Stimulated activated CD8-positive, alpha-beta memory T cell treated with anti-CD3 and anti-CD28 coated beads, Interleukin-12 subunit alpha, Interleukin-12 subunit beta, amount 100 ng/mL, for 24 hours (primary cell): ENCODE measurements around the gene SLC10A3.

Source experiments
- DNase-seq: peaks from one replicate; pipeline ENCODE4 v3.0.0-alpha.2; 2020; ENCODE audit errors: extremely low read depth

SLC10A3 gene

GRCh38 chrX:154465601-154466000, 24.8 kb downstream of the SLC10A3 start:
- DNase-seq = no peak

DNA sequence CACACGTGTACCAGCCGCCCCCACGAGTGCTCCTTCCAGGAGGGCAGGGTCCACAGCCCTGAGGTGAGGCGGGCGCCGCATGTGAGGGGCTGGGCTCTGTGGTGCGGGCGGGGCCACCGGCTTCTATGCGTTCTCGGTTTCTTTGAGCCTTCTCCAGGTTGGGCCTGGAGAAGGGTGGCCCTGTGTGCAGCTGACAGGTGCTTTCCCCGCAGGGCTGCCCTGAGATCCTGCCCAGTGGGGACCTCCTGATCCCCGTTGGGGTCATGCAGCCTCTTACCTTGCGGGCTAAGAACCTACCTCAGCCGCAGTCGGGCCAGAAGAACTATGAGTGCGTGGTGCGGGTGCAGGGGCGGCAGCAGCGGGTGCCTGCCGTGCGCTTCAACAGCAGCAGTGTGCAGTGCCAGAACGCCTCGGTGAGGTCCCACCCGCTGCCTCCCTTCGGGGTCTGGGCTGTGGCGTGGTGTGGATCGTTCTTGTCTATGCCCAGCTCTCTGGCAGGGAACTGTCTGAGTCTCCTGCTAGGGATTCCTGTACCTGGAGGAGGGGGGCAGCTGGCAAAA, 25.5 kb downstream of the SLC10A3 start:
- no peak for DNase-seq

DNA sequence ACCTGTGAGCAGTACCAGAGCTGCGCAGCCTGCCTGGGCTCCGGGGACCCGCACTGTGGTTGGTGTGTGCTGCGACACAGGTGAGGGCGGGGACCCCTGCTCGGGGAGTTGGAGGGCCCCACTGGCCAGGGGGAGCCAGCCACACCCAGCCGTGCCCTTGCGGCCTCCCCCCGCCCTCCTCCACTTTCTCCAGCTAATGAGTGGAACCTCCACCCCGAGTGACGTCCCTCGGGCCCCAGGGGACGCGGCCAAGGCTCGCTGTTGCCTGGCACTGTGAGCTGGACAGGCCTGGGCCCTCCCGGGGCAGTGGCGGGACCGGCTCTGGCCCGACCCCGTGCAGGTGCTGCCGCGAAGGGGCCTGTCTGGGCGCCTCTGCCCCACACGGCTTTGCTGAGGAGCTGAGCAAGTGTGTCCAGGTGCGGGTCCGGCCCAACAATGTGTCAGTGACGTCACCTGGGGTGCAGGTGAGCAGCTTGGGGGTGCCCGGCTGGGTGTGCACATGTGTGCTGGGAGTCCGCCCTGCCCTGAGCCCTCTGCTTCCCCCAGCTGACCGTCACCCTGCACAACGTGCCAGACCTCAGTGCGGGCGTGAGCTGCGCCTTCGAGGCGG, 26.7 kb downstream of the SLC10A3 start:
- no peak for DNase-seq

DNA sequence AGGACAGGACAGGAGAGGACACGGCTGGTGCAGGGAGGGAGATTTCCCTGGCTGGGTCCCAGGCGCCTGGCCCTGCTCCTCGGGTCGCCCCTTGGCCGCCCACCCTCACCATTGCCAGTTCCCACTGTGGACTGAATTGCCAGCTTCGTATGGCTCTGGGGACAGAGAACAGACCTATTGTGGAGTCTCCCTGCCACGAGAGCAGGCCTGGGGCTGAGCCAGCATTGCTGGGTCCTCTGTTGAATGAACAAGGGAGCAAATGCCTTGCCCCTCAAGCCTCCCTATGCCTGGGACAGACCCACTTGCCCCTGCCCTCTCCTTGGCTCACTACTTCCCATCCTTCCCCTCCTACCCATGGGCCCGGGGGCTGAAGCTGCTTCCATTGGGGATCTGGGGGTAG, 28.0 kb downstream of the SLC10A3 start:
- DNase-seq = no peak

GRCh38 chrX:154460326-154460725, 30.1 kb downstream of the SLC10A3 start:
- DNase-seq = no peak

DNA sequence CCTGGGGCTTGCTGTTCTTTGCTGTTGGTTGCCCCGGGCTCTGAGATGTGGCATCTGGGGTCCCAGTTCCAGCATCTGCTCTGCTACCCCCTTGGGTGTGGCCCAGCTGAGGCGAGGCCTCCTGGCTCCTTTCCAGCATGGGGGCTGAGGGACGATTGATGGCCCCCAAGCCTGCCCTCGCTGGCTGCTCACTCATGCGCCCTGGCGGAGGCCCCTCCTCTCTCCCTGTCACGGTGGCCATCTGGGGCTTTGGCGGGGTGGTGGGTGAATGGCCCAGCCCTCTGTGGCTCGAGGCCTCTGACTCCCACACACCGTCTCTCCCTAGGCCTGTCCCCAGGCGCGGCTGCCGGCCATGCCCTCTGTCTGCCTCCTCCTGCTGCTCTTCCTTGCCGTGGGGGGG, 30.6 kb downstream of the SLC10A3 start:
- no peak for DNase-seq

GRCh38 chrX:154458954-154459778, 31.3 kb downstream of the SLC10A3 start:
- no peak for DNase-seq

DNA sequence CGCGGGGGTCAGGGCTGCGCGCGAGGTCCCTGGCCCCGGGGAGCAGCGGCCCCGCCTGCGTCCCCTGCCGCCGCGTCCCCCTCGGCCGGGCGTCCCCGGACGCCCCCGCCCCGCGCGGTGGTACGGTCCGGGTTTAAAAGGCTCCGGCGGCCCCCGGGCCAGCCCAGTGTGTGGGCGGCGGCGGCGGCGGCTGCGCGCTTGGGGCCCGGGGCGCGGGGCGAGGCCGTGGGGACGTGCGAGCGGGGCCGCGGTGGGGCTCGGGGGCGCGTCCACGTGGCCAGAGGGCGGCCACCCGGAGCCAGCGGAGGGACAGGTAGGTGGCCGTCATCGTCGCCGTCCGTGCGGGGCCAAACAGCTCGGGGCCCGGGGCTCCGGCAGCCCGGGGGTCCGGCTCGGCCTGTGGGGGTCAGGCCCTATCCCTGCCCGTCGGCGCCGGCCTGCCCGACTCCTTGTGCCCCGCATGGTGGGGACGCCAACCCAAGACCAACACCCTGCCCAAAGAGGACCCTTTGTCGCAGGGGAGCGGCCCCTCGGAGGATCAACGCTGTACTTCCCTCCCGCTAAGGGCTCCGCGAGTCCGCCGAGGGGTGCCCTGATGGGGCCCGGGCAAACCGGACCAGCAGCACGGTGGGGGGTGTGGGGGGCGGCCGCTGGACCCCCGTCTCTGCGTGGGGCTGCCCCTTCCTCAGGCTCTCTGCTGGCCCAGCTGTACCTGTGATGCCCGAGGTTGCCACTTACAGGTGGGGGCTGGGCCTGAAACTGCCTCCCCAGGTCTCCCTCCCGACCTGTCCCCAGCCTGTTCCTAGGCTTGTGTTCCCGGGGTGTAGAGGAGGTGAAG, 32.1 kb downstream of the SLC10A3 start, which contains the start of gene PLXNA3:
Gene PLXNA3 (plus strand): TSS at position 166 of the 838 bp plus-strand sequence. CDS start 1,903 bp downstream, outside the sequence.
- no peak for DNase-seq

DNA sequence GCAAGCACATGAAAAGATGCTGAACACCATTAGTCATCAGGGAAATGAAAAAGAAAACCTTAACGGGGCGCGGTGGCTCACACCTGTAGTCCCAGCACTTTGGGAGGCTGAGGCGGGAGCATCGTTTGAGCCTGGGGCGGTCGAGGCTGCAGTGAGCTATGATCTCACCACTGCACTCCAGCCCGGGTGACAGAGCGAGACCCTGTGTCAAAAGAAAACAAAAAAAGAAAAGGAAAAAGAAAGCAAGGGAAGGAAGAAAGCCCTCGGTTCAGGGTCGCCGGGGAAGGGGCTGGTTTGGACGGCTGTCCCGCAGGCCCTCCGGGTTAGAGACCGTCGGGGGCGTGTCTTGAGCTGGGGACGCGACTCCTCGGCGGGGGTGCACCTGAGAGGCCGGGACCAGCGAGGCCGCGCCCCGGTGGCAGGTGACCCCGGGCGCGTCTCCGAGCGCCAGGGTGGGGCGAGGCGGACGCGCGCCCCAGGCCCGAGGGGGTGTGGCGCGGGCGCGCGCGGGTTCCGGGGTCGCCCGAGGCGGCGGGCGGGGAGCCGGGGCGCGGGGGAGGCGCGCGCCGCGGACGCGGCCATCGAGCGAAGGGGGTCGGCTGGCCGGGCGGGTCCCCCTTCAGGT, 32.8 kb downstream of the SLC10A3 start:
- DNase-seq = no peak

DNA sequence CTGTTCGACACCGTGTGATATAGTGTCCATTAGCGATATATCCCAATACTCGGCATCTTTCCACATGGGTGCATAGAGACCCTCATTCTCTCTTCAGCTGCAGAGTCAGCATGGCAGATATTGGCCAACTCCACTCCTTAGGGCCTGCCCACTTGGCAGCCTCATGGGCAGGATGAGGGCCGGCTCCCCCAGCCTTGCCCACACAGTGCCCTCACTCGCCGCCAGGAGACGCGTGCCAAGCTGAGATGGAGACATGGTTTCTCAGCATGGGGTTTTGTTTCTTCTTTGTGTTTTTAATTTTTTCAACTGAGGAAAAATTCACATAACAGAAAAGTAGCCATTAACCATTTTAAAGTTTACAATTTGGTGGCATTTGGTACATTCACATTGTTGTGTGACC, 37.6 kb downstream of the SLC10A3 start:
- no peak for DNase-seq

DNA sequence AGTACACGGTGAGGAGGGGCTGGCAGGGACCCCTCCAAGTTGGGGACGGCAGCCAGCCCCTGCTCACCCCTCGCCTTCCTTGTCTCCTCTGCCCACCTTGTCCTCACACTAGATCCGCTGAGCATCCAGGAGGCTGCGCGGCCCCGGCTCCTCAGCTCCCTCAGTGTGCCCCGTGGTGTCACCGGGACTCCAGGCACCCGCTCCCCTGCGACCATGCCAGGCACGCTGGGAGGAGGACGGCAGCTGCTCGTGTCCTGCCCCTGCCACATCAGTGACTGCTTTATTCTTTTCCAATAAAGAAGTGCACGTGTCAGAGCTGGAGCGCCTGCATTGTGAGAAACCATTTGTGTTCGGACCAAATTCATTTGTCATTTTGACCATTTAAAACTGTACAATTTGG, 40.1 kb downstream of the SLC10A3 start:
- DNase-seq = no peak

GRCh38 chrX:154449618-154450017, 40.8 kb downstream of the SLC10A3 start:
- DNase-seq = no peak

- no peak for DNase-seq
These were observed 41.9 kb downstream of the SLC10A3 start for GRCh38 chrX:154448484-154448883.

DNA sequence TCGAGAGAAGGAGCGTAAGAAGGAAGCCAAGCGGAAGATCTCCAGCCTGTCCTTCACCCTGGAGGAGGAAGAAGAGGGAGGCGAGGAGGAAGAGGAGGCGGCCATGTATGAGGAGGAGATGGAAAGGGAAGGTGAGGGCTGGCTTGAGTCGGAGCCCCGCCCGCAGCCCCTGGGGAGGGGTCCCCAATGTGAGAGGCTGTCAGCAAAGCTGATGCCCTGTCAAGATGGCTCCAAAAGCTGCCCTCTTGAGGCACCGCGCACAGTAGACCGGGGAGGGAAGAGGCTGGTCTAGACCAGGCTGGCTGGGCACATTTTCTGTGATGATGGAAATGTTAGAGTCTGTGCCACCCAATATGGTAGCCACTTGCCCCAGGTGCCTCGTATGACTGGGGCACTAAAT, 44.0 kb downstream of the SLC10A3 start:
- no peak for DNase-seq

DNA sequence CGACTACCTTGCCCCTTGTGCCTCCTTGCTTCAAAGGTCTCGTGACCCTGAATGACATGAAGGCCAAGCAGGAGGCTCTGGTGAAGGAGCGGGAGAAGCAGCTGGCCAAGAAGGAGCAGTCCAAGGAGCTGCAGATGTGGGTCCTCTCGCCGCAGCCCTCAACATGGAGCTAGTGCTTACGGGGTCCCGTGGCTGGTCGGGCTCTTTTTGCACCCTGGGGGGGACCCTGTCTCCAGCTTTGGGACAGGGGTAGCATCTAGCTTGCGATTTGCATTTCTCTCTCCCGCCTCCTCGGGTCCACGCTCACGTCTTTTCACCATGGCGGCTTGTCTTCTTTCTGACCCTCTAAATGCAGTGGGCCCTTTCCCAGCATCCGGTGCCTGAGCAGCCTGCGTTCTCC, 44.7 kb downstream of the SLC10A3 start:
- no peak for DNase-seq

DNA sequence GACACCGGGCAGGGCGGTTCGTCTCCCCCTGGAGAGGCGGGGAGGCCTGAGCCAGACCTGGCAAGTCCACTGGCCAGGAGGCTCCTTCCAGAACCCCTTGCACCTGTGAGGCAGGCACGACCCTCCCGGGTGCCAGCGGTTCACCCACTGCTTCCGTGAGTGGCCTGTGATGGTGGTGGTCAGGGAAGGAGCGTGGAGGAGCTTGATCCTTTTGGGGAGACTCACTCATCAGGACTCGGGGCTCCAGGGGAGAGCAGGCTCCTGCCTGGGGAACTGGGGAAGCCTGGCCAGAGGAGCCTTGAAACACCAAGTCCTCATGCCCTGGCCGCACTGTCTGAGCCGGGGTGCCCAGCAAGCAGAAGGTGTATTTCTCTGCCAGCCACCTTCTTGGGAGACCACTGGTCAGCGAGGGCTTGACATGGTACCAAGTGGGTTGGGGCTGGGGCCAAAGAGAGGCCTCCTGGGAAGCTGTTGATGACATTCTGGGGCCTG, 45.6 kb downstream of the SLC10A3 start:
- no peak for DNase-seq

DNA sequence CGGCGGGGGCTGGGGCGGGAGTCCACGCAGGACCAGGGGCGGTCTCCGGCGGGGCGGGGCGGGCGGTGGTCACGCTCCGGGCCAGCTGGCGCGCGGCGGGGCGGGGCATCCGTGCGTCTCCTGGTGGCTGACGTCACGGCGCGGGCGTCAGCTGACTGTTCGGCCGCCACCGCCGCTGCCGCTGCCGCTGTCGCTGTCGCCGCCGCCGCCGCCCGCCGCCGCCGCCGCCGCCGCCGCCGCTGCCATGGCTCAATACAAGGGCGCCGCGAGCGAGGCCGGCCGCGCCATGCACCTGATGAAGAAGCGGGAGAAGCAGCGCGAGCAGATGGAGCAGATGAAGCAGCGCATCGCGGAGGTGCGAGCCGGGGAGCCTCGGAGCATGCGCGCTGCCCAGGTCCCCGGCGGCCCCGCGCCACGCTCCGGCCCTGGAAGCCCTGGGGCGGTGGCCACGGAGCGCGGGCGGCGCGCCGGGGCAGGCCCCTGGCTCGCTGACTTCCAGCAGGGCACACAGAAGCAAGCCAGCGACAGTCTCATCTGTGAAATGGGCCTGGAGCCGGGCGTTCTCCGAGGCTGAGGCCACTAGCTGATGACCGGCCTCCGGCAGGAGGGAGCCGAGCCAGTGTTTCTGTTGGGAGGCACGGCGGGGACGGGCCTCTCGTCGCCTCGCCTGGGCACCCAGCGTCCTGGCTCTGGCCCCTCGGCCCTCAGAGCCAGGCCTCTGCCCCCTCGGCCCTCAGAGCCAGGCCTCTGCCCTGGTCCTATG, 46.3 kb downstream of the SLC10A3 start, which contains the start of gene FAM50A:
Gene FAM50A (plus strand): TSS at position 150 of the 763 bp plus-strand sequence. CDS start 95 bp downstream, at position 245.
- DNase-seq = no peak

DNA sequence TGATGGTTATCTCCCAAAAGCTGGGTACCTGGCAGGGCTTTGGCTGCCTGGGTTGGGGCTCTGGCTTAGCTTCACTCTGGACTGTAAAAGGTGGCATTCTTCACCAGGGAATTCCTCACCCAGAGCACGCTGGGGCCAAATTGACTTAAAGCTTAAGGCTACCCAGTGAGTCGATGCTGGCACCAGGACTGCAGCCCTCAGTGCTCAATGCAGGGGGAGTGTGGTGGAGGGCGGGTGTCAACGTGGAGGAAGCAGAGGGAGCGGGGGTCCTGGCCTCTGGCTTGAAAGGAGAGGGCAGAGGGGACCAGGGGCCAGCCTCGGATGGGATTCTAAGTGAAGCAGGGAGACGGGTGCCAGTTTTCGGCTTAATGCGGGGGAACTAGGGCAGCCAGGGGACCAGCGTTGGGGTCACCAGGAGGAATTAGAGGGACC, 46.9 kb downstream of the SLC10A3 start:
- DNase-seq = no peak

DNA sequence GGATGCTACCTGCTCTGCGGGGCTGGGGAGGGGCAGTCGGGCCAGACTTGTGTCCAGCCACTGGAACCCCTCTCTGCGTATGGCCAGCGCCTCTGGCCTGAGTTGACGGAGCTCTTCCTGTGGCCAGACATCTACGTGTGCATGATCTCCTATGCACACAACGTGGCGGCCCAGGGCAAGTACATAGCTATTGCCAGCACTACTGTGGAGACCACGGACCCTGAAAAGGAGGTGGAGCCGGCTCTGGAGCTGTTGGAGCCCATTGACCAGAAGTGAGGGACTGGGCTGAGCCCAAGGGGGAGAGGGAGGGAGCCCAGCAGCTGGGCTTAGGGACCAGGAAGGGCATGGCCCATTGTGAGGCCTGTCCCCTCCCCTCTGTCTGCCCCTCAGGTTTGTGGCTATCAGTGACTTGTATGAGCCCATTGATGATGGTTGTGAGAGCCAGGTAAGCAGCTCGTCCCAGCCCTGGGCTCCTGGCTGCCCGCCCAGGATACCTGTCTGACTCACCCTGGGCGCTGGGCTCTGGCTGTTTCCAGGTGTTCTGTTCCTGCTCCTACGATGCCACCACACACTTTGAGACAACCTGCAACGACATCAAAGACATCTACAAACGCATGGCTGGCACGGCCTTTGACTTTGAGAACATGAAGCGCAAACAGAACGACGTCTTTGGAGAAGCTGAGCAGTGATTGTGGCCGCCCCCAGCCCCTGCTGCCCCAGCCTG, 48.3 kb downstream of the SLC10A3 start:
- DNase-seq = no peak

GRCh38 chrX:154441564-154441963, 48.9 kb downstream of the SLC10A3 start:
- no peak for DNase-seq
